Fibroblast of villous mesenchyme (primary cell): ENCODE measurements around the gene CPS1. TPM values are rescaled to one million over a fixed set of nuclear protein-coding genes. Genes with fewer than 3 reads are reported as not detected.

Source experiments
- DNase-seq: peaks from one replicate; pipeline ENCODE4 v3.0.0-alpha.2; 2010; ENCODE audit warnings: low read depth
- H3K4me3 ChIP-seq: 2 replicates; pipeline ENCODE4 v1.5.1; 2011; ENCODE audit warnings: low read depth, mild to moderate bottlenecking, low read length
- total RNA-seq: library from RNA; depleted of rRNA; stranded (reverse); fragments of >200 nt; gene quantifications from 2 replicates; pipeline ENCODE4 v1.2.3, GENCODE V29; 2012
- TF ChIP-seq, protein P1 (sequence below): IDR thresholded peaks from 2 replicates; pipeline ENCODE4 v1.5.1; 2012; ENCODE audit warnings: low read depth, mild to moderate bottlenecking, low read length; ENCODE audit not compliant: insufficient read depth

Gene CPS1
- total RNA-seq, 1 donor: 21.6 TPM

- TF ChIP-seq, protein P1, sequence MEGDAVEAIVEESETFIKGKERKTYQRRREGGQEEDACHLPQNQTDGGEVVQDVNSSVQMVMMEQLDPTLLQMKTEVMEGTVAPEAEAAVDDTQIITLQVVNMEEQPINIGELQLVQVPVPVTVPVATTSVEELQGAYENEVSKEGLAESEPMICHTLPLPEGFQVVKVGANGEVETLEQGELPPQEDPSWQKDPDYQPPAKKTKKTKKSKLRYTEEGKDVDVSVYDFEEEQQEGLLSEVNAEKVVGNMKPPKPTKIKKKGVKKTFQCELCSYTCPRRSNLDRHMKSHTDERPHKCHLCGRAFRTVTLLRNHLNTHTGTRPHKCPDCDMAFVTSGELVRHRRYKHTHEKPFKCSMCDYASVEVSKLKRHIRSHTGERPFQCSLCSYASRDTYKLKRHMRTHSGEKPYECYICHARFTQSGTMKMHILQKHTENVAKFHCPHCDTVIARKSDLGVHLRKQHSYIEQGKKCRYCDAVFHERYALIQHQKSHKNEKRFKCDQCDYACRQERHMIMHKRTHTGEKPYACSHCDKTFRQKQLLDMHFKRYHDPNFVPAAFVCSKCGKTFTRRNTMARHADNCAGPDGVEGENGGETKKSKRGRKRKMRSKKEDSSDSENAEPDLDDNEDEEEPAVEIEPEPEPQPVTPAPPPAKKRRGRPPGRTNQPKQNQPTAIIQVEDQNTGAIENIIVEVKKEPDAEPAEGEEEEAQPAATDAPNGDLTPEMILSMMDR: no peak
- no peak overlapping the region for H3K4me3 ChIP-seq
- no peak for DNase-seq
Measured at GRCh38 chr2:210616074-210616473, 59.7 kb downstream of the CPS1 start.

DNA sequence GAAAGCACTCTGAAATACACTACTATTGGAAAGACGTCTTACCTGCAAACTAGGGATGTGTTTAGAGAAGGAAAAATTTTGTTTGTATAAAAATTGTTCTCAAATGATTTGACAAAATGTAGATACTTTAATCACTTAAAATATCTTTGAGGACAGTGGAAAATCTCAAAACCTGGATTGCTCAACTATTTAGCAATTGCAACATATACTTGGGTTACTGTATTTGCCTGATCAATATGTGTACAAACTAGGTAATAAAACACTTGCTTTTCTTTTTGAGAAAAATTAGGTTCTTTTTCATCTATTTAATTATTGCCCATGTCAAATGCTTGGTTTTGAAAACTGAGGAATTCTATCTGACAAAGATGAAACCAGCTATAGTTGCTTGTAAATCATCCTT lies 60.9 kb downstream of the CPS1 start:
- TF ChIP-seq, protein P1: no peak
- H3K4me3 ChIP-seq: no peak overlapping the region
- DNase-seq: no peak

GRCh38 chr2:210617732-210618330 lies 61.4 kb downstream of the CPS1 start:
- H3K4me3 ChIP-seq: no peak overlapping the region
- TF ChIP-seq, protein P1: peak; percentile 55
- DNase-seq: peak; percentile 34

DNA sequence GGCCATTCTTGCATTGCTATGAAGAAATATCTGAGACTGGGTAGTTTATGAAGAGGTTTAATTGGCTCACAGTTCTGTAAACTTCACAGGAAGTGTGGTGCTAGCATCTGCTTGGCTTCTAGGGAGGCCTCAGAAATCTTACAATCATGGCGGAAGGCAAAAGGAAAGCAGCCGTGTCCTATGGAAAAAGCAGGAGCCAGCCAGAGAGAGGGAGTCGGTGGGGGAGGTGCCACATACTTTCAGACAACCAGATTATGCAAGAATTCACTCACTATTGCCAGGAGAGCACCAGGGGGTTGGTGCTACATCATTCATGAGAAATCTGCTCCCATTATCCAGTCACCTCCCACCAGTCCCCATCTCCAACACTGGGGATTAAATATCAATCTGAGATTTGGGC lies 64.1 kb downstream of the CPS1 start:
- no peak for DNase-seq
- TF ChIP-seq, protein P1: no peak
- no peak overlapping the region for H3K4me3 ChIP-seq

DNA sequence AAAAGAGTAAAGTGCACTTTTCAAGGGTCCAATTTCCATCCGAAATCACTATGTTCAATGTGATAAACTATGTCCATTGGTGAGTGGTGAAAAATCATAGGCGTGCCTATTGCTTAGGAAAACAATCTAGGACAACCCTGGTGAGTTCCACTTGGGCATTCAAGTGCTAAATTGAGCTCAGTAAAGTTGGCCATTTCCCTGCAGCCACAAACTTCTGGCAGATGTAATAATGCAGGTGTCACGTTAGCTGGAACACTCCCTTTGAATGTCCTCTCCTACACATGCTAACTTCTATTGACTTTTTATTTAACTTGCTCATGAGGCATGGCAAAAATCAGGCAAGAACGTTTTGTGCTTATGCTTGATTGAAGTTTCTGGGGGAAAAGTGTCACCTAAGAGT lies 67.1 kb downstream of the CPS1 start:
- TF ChIP-seq, protein P1: no peak
- no peak overlapping the region for H3K4me3 ChIP-seq
- no peak for DNase-seq

GRCh38 chr2:210626849-210627248 lies 70.5 kb downstream of the CPS1 start:
- TF ChIP-seq, protein P1: no peak
- no peak overlapping the region for H3K4me3 ChIP-seq
- DNase-seq: peak; percentile 13
